Right lobe of liver (tissue), 6 donors: ENCODE data around the gene HDAC4. TPM values are rescaled to one million over a fixed set of nuclear protein-coding genes. Genes with fewer than 3 reads are reported as not detected.

ENCODE experiments used
- ATAC-seq, 4 donors: fragments of 200-7000 bp; cut with Tn5 transposase; one replicate each; pipeline ENCODE4 v1.9.1; 2020; ENCODE audit warnings: mild to moderate bottlenecking in 4 of 4, moderate library complexity in 4 of 4
- DNase-seq, 3 donors: peaks; one replicate each; pipeline ENCODE4 v3.0.0-alpha.2; 2020
- H3K27ac ChIP-seq, 3 donors: fragments of 200-600 bp; one replicate each; pipeline ENCODE4 v1.8.0; 2022
- H3K27me3 ChIP-seq, 2 donors: fragments of 200-600 bp; one replicate each; pipeline ENCODE4 v1.8.0; 2022
- H3K36me3 ChIP-seq, 4 donors: fragments of 200-600 bp; sonication (generic) in 1 of 4; one replicate each; pipeline versions ENCODE4 v1.5.1 to v1.8.0; 2017 to 2022; ENCODE audit warnings: control low read depth in 1 of 4
- H3K4me1 ChIP-seq, 4 donors: fragments of 200-600 bp; sonication (generic) in 1 of 4; one replicate each; pipeline versions ENCODE4 v1.5.1 to v1.8.0; 2017 to 2022; ENCODE audit warnings: control low read depth in 1 of 4
- H3K4me3 ChIP-seq, 3 donors: fragments of 200-600 bp; one replicate each; pipeline ENCODE4 v1.8.0; 2022
- H3K9me3 ChIP-seq, 4 donors: fragments of 200-600 bp; sonication (generic) in 1 of 4; one replicate each; pipeline versions ENCODE4 v1.5.1 to v1.8.0; 2017 to 2022; ENCODE audit warnings: control low read depth in 1 of 4
- POLR2A ChIP-seq: fragments of 450-650 bp; IDR thresholded peaks from one replicate; pipeline ENCODE4 v1.6.1; 2017; ENCODE audit warnings: antibody characterized with exemption, mild to moderate bottlenecking
- WGBS: methylation state at CpG from one replicate; pipeline ENCODE4 v1.1.6; 2018; ENCODE audit warnings: low coverage, low lambda C conversion rate; ENCODE audit not compliant: insufficient coverage; ENCODE audit errors: missing lambda C conversion rate; 5-methylcytosine and 5-hydroxymethylcytosine counted together
- intact Hi-C, 2 donors: fragments of 100-400 bp; cut with DNase I; formaldehyde crosslinking; loops; one replicate each; pipeline versions ENCODE4 v1.11.2 to v1.14.1; 2022
- total RNA-seq, 6 experiments: library from RNA; depleted of rRNA in 2 of 6; stranded (reverse); fragments of >200 nt in 2 of 6; fragmentation: NEBNext Ultra II Directional in 3 of 6; extraction: Animal tissue kit (Norgen Biotek cat#: 25700) in 3 of 6; gene quantifications; one replicate each; pipeline versions ENCODE4 v1.1.0 to v1.2.4, GENCODE V29; 2016 to 2023
- TF ChIP-seq, protein P1 (sequence below), 4 donors: fragments of 200-600 bp in 3 of 4; fragments of 450-650 bp in 1 of 4; IDR thresholded peaks; one replicate each; pipeline versions ENCODE4 v1.5.1 to v1.8.0; 2016 to 2022; ENCODE audit warnings: antibody characterized with exemption in 4 of 4, mild to moderate bottlenecking in 2 of 4
- donor health status: DM: no; HTN: yes; CAD: no.
- donor health status: DM: no; HTN: no; CAD: no.
- donor health status: DM: no; HTN: no; CAD: no.
- donor health status: DM: no; HTN: yes; CAD: no.
- donor health status: DM: no; HTN: yes; CAD: no.

The HDAC4 gene
- total RNA-seq, 6 experiments from 2014 or later, result 8.9 to 22.4 (median 14.7) TPM

GRCh38 chr2:239181074-239181902, 219.5 kb downstream of the HDAC4 start:
- H3K36me3 ChIP-seq, result peaks cover 0 to 5% (median under 1%) of the 10 kb centered on the region in 4 donors

GRCh38 chr2:239180526-239181073, 220.2 kb downstream of the HDAC4 start:
- WGBS, result 82% methylated on average over 3 of the region's 14 CpGs
- TF ChIP-seq, protein P1, sequence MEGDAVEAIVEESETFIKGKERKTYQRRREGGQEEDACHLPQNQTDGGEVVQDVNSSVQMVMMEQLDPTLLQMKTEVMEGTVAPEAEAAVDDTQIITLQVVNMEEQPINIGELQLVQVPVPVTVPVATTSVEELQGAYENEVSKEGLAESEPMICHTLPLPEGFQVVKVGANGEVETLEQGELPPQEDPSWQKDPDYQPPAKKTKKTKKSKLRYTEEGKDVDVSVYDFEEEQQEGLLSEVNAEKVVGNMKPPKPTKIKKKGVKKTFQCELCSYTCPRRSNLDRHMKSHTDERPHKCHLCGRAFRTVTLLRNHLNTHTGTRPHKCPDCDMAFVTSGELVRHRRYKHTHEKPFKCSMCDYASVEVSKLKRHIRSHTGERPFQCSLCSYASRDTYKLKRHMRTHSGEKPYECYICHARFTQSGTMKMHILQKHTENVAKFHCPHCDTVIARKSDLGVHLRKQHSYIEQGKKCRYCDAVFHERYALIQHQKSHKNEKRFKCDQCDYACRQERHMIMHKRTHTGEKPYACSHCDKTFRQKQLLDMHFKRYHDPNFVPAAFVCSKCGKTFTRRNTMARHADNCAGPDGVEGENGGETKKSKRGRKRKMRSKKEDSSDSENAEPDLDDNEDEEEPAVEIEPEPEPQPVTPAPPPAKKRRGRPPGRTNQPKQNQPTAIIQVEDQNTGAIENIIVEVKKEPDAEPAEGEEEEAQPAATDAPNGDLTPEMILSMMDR (IDR thresholded peaks at IDR 0.05), result no peak
- no peak for TF ChIP-seq POLR2A
- intact Hi-C loops, result no loop called here
- Histone ChIP-seq H3K27me3 (no peaks in the 10 kb centered on the region), H3K36me3 (peaks cover 0 to 5% (median under 1%) of the 10 kb centered on the region in 4 donors), H3K9me3 (no peaks in the 10 kb centered on the region), H3K27ac (no peak overlapping the region), H3K4me3 (no peak overlapping the region), H3K4me1 (no peaks in the 10 kb centered on the region)
- ATAC-seq (no peak), DNase-seq (peak in 1 of 3 donors; percentile 28)

More at GRCh38 chr2:239181074-239181902, 219.5 kb downstream of the HDAC4 start:
- no peaks in the 10 kb centered on the region for H3K4me1 ChIP-seq
- intact Hi-C loops, result no loop called here
- TF ChIP-seq, protein P1 (IDR thresholded peaks at IDR 0.05), result no peak
- TF ChIP-seq POLR2A, result no peak
- DNase-seq, result peak in 1 of 3 donors; percentile 40
- no peak for ATAC-seq
- no peaks in the 10 kb centered on the region for H3K9me3 ChIP-seq
- no peak overlapping the region for H3K27ac ChIP-seq
- no peak overlapping the region for H3K4me3 ChIP-seq
- WGBS, result 91% methylated on average over 8 of the region's 21 CpGs
- no peaks in the 10 kb centered on the region for H3K27me3 ChIP-seq

DNA sequence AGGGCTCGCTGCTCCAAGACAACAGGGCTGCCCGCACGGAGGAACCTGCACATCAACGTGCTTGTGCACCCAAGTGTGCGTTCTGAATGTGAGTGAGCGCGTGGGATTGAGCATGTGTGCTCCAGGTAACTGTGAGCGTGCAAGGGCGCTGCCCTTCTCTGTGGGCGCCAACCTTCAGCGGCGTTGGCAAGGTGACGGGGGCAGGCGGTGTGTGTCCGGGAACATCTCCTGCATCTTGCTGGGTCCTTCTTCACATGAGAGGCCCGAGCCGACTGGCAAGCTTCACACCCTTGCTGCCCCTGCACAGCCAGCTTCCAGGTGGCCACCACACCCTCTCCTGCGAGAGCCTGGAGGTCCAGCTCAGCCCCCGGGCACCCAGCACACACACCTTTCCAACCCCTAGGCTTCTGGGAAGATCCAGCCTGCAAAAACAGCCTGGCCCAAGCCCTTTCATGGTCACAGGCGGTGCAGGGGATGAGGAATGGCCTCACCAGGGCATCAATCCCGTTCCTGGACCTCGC, 220.9 kb downstream of the HDAC4 start:
- H3K36me3 ChIP-seq, result peaks cover 0 to 6% (median 2%) of the 10 kb centered on the region in 4 donors
- peak in 2 of 3 donors; percentile 39 to 42 for DNase-seq
- H3K27me3 ChIP-seq, result no peaks in the 10 kb centered on the region
- H3K9me3 ChIP-seq, result no peaks in the 10 kb centered on the region
- TF ChIP-seq, protein P1 (IDR thresholded peaks at IDR 0.05), result no peak
- TF ChIP-seq POLR2A, result no peak
- ATAC-seq, result no peak
- WGBS, result no CpG with 5 or more reads among the region's 22 CpGs
- no peak overlapping the region for H3K4me3 ChIP-seq
- H3K27ac ChIP-seq, result no peak overlapping the region
- H3K4me1 ChIP-seq, result no peaks in the 10 kb centered on the region
- intact Hi-C loops, result no loop called here

GRCh38 chr2:239178954-239179353, 221.9 kb downstream of the HDAC4 start:
- H3K36me3 ChIP-seq, result peaks cover 0 to 6% (median 2%) of the 10 kb centered on the region in 4 donors
- WGBS, result 100% methylated on average over 8 of the region's 26 CpGs
- no peak for TF ChIP-seq POLR2A
- TF ChIP-seq, protein P1 (IDR thresholded peaks at IDR 0.05), result no peak
- no peak overlapping the region for H3K4me3 ChIP-seq
- ATAC-seq, result no peak
- H3K27ac ChIP-seq, result no peak overlapping the region
- intact Hi-C loops, result no loop called here
- DNase-seq, result peak in 2 of 3 donors; percentile 39 to 43
- H3K27me3 ChIP-seq, result no peaks in the 10 kb centered on the region
- H3K9me3 ChIP-seq, result no peaks in the 10 kb centered on the region
- no peaks in the 10 kb centered on the region for H3K4me1 ChIP-seq
